OCI-LY3 (cell line): ENCODE data around the gene NR3C1.

Experiments
- EZH2phosphoT487 ChIP-seq: fragments of 200-600 bp; shearing (Covaris generic); IDR thresholded peaks from 2 replicates; pipeline ENCODE4 v1.6.1; 2018; ENCODE audit warnings: antibody characterized with exemption, mixed run types, low read depth
- TF ChIP-seq, protein P1 (sequence below): fragments of 200-600, 300-600 bp; sonication (generic); IDR thresholded peaks from 2 replicates; pipeline ENCODE4 v1.5.1; 2014; ENCODE audit warnings: antibody characterized with exemption, low read length, low read depth

DNA sequence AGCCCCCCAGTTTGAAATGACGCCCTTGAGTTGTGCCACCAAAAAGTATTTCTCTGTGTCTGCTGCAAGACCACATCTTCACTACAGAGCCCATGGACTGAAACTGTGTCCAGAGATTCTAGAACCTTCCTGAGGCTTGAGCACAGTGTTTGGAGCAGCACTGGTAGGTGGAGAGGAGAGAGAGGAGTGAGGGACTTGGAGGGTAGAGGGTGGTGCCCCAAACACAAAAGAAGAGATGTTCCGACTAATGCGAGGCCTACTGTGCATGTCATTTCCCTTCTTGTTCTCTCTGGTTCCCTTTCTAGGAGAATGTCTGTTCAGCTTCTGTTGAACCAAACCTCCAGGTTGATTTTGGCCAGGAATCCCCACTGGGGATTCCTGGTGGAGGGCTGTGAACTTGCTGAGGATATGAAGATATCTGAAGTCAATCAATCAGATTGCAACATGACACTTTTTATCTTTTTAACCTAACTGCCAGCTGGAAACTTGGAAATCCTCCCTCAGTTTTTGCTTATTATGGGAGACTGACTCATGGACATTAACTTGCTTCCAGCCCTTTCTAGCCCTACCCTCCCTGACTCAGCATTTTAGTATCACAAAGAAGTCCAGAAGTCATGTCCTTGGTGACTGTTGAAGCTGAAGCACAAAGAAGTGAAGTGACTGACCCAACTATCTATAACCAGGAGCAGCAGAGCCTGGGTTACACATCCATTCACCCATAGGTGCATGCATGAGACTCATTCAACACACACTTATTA is 154.5 kb downstream of the NR3C1 start:
- TF ChIP-seq, protein P1, sequence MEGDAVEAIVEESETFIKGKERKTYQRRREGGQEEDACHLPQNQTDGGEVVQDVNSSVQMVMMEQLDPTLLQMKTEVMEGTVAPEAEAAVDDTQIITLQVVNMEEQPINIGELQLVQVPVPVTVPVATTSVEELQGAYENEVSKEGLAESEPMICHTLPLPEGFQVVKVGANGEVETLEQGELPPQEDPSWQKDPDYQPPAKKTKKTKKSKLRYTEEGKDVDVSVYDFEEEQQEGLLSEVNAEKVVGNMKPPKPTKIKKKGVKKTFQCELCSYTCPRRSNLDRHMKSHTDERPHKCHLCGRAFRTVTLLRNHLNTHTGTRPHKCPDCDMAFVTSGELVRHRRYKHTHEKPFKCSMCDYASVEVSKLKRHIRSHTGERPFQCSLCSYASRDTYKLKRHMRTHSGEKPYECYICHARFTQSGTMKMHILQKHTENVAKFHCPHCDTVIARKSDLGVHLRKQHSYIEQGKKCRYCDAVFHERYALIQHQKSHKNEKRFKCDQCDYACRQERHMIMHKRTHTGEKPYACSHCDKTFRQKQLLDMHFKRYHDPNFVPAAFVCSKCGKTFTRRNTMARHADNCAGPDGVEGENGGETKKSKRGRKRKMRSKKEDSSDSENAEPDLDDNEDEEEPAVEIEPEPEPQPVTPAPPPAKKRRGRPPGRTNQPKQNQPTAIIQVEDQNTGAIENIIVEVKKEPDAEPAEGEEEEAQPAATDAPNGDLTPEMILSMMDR, result no peak
- no peak for TF ChIP-seq EZH2phosphoT487
